HepG2 (cell line): ENCODE results near the gene AGT. TPM values are rescaled to one million over a fixed set of nuclear protein-coding genes. Genes with fewer than 3 reads are reported as not detected.
A peak's percentile ranks its signal among the peaks of the same experiment; 100 is the strongest.

Source experiments
- CREB1 ChIP-seq, 2 experiments: fragments of 450-650 bp in 1 of 2; IDR thresholded peaks; 2 replicates each; pipeline ENCODE4 v1.6.1; 2016 to 2017; ENCODE audit warnings: control low read depth in 1 of 2, mild to moderate bottlenecking in 1 of 2, missing compliant biosample characterization in 1 of 2, missing genetic modification characterization in 1 of 2
- HNRNPL ChIP-seq: fragments of 200-400 bp; formaldehyde crosslinking; IDR thresholded peaks from 2 replicates; pipeline ENCODE4 v1.6.1; 2017; ENCODE audit warnings: mild to moderate bottlenecking, low read depth, low read length
- KDM5A ChIP-seq: fragments of 200-600 bp; sonication (generic); IDR thresholded peaks from 2 replicates; pipeline ENCODE4 v1.7.0; 2018; ENCODE audit warnings: antibody characterized with exemption, mild to moderate bottlenecking, low read length, borderline replicate concordance
- MAF1 ChIP-seq: sonication (generic); formaldehyde crosslinking; IDR thresholded peaks from 2 replicates; pipeline ENCODE4 v1.5.0; 2020; ENCODE audit warnings: missing genetic modification reagents, borderline replicate concordance
- MAFK ChIP-seq, 2 experiments: IDR thresholded peaks in 1 of 2; conservative IDR thresholded peaks in 1 of 2; 2 replicates each; pipeline ENCODE4 v1.6.1; 2011; ENCODE audit warnings: improper control_type of control experiment in 2 of 2, low read length in 2 of 2
- NAIF1 ChIP-seq: sonication (generic); formaldehyde crosslinking; IDR thresholded peaks from 2 replicates; pipeline ENCODE4 v1.5.0; 2020; ENCODE audit warnings: mild to moderate bottlenecking, missing genetic modification reagents, borderline replicate concordance
- PAF1 ChIP-seq: IDR thresholded peaks from 2 replicates; pipeline ENCODE4 v1.6.1; 2016; ENCODE audit warnings: missing genetic modification reagents, missing compliant biosample characterization
- PHF5A ChIP-seq: IDR thresholded peaks from one replicate; pipeline ENCODE4 v1.6.1; 2018; ENCODE audit warnings: low read depth, missing genetic modification reagents; ENCODE audit not compliant: unreplicated experiment
- POGZ ChIP-seq: sonication (generic); formaldehyde crosslinking; IDR thresholded peaks from 2 replicates; pipeline ENCODE4 v1.4.0; 2020; ENCODE audit warnings: mild to moderate bottlenecking, missing genetic modification reagents
- PRMT3 ChIP-seq: sonication (generic); formaldehyde crosslinking; IDR thresholded peaks from 2 replicates; pipeline ENCODE4 v1.8.1; 2022; ENCODE audit warnings: low read depth, mild to moderate bottlenecking, moderate library complexity, missing genetic modification reagents, borderline replicate concordance
- RFX3 ChIP-seq: IDR thresholded peaks from 2 replicates; pipeline ENCODE4 v1.6.1; 2016; ENCODE audit warnings: missing biosample characterization, missing genetic modification reagents
- TCF7 ChIP-seq: sonication (generic); IDR thresholded peaks from 2 replicates; pipeline ENCODE4 v1.6.1; 2016; ENCODE audit warnings: antibody characterized with exemption, low read depth
- TMF1 ChIP-seq: sonication (generic); formaldehyde crosslinking; IDR thresholded peaks from 2 replicates; pipeline ENCODE4 v1.8.1; 2022; ENCODE audit warnings: low read depth, missing genetic modification reagents
- ZFY ChIP-seq: sonication (generic); formaldehyde crosslinking; IDR thresholded peaks from 2 replicates; pipeline ENCODE4 v1.4.0; 2020; ENCODE audit warnings: missing genetic modification reagents
- ZNF12 ChIP-seq: sonication (generic); formaldehyde crosslinking; IDR thresholded peaks from 2 replicates; pipeline ENCODE4 v1.5.0; 2020; ENCODE audit warnings: missing genetic modification reagents
- ZNF558 ChIP-seq: sonication (generic); formaldehyde crosslinking; IDR thresholded peaks from 2 replicates; pipeline ENCODE4 v1.9.0; 2022; ENCODE audit warnings: mild to moderate bottlenecking, missing genetic modification reagents, borderline replicate concordance
- ZNF703 ChIP-seq: sonication (generic); formaldehyde crosslinking; IDR thresholded peaks from 2 replicates; pipeline ENCODE4 v1.5.1; 2020; ENCODE audit warnings: missing genetic modification reagents, mild to moderate bottlenecking, moderate library complexity, borderline replicate concordance
- ZNF772 ChIP-seq: sonication (generic); formaldehyde crosslinking; IDR thresholded peaks from 2 replicates; pipeline ENCODE4 v1.5.0; 2020; ENCODE audit warnings: mild to moderate bottlenecking, missing genetic modification reagents
- polyA plus RNA-seq, 8 experiments: library from polyadenylated mRNA; depleted of rRNA in 3 of 8; stranded (reverse) in 7 of 8; unstranded in 1 of 8; fragments of >200 nt; fragmentation: Illumina TruSeq in 4 of 8; extraction: Trizol in 4 of 8; gene quantifications; 2 replicates each; pipeline versions ENCODE4 v1.2.1 to v1.2.3, GENCODE V29; 2011 to 2016; ENCODE audit warnings: low read depth in 4 of 8, missing spikeins in 1 of 8, mixed read lengths in 1 of 8; ENCODE audit not compliant: insufficient read depth in 1 of 8
- total RNA-seq, 5 experiments: library from RNA; depleted of rRNA; stranded (reverse); fragments of >200 nt; fragmentation: Illumina TruSeq; extraction: Trizol; gene quantifications; 2 replicates each; pipeline ENCODE4 v1.2.3, GENCODE V29; 2016; ENCODE audit warnings: low read depth in 1 of 5
- TF ChIP-seq, protein P1 (sequence below): sonication (generic); formaldehyde crosslinking; IDR thresholded peaks from 2 replicates; pipeline ENCODE4 v1.5.0; 2020; ENCODE audit warnings: mild to moderate bottlenecking, missing genetic modification reagents, borderline replicate concordance
- TF ChIP-seq, protein P2 (sequence below): sonication (generic); formaldehyde crosslinking; IDR thresholded peaks from 2 replicates; pipeline ENCODE4 v1.5.0; 2020; ENCODE audit warnings: missing genetic modification reagents, mild to moderate bottlenecking, borderline replicate concordance
- TF ChIP-seq, protein P3 (sequence below), 2 experiments: fragments of 450-650 bp in 1 of 2; sonication (generic) in 1 of 2; formaldehyde crosslinking; IDR thresholded peaks; 2 replicates each; pipeline versions ENCODE4 v1.5.0 to v1.8.0; 2020 to 2022; ENCODE audit warnings: mild to moderate bottlenecking in 1 of 2, missing genetic modification reagents in 1 of 2
- TF ChIP-seq, protein P4 (sequence below), 2 experiments: sonication (generic) in 1 of 2; formaldehyde crosslinking in 1 of 2; IDR thresholded peaks; 2 replicates each; pipeline versions ENCODE4 v1.5.1 to v1.6.1; 2011 to 2020; ENCODE audit warnings: borderline replicate concordance in 1 of 2, low read depth in 1 of 2, low read length in 1 of 2, mild to moderate bottlenecking in 1 of 2, missing genetic modification reagents in 1 of 2, moderate library complexity in 1 of 2

Gene AGT
- total and polyA plus RNA-seq, 2 of the 13 experiments (the other 11 are each of a cell fraction or from before 2014, with no cell fraction given) = 892 to 2,071 TPM

DNA sequence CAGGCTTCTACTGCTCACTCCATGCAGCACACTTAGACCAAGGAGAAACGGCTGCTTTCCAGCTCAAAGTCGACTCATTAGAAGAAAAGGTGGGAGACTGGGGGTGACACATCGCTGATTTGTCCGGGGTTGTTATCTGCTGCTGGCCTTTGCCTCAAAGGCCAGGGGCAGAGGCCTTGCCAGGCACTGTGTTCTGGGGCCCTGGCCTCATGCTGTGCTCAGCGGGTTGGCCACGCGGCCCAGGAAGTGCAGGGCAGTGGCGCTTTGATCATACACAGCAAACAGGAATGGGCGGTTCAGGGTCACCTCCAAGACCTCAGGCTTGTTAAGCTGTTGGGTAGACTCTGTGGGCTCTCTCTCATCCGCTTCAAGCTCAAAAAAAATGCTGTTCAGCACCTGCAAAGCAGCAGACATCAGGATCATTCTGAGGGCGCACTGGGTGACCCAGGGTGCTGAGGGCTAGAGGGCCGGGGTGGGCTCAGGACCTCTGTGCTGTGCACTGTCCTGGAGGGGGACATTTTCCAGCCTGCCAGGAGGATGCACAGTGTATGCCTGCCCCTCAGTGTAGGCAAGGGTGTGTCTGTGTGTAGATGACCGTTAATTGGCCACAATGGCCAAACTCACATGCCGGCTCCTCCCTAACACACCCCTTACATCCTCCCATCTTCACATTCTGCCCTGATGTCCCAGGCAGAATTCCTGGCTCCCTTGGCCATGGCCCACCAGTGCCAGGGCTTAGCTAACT is 10.8 kb downstream of the AGT start (continued):
- TF ChIP-seq, protein P1, sequence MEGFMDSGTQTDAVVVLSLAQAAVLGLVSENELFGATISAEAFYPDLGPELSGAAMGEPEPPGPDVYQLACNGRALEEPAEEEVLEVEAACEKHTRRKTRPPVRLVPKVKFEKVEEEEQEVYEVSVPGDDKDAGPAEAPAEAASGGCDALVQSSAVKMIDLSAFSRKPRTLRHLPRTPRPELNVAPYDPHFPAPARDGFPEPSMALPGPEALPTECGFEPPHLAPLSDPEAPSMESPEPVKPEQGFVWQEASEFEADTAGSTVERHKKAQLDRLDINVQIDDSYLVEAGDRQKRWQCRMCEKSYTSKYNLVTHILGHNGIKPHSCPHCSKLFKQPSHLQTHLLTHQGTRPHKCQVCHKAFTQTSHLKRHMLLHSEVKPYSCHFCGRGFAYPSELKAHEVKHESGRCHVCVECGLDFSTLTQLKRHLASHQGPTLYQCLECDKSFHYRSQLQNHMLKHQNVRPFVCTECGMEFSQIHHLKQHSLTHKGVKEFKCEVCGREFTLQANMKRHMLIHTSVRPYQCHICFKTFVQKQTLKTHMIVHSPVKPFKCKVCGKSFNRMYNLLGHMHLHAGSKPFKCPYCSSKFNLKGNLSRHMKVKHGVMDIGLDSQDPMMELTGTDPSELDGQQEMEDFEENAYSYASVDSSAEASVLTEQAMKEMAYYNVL (CRISPR knock-in tag) = peak; percentile 90
- TF ChIP-seq PRMT3 (CRISPR knock-in tag) (peak; percentile 71; the same call in 1 of the 2 replicates), ZFY (CRISPR knock-in tag) (peak; percentile 92), MAFK (conservative IDR thresholded peaks at IDR 0.05 in 1 of 2, IDR thresholded peaks at IDR 0.05 in 1 of 2; ENCODE audit: low read length in 2 of 2) (peak; percentile 30 to 31; a peak in 2 of 4 replicates), NAIF1 (peak; percentile 50; the same call in 1 of the 2 replicates), PAF1 (CRISPR knock-in tag) (no peak), POGZ (CRISPR knock-in tag) (peak; percentile 60; the same call in 1 of the 2 replicates), ZNF558 (CRISPR knock-in tag) (peak; percentile 97), MAF1 (CRISPR knock-in tag) (0 out of 2 replicates have a peak, but pooled peaks have one; percentile 88), ZNF703 (CRISPR knock-in tag) (0 out of 2 replicates have a peak, but pooled peaks have one; percentile 73), ZNF12 (CRISPR knock-in tag) (peak; percentile 74), TCF7 (peak; percentile 97), RFX3 (no peak), TMF1 (0 out of 2 replicates have a peak, but pooled peaks have one; percentile 48), ZNF772 (0 out of 2 replicates have a peak, but pooled peaks have one; percentile 31), CREB1 (IDR thresholded peaks at IDR 0.05) (no peak), CREB1 (CRISPR knock-in tag; IDR thresholded peaks at IDR 0.05) (0 out of 2 replicates have a peak, but pooled peaks have one; percentile 30), PHF5A (CRISPR knock-in tag) (peak; percentile 82), KDM5A (no peak), HNRNPL (peak; percentile 99)
- TF ChIP-seq, protein P2, sequence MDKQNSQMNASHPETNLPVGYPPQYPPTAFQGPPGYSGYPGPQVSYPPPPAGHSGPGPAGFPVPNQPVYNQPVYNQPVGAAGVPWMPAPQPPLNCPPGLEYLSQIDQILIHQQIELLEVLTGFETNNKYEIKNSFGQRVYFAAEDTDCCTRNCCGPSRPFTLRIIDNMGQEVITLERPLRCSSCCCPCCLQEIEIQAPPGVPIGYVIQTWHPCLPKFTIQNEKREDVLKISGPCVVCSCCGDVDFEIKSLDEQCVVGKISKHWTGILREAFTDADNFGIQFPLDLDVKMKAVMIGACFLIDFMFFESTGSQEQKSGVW = no peak
- TF ChIP-seq, protein P3, sequence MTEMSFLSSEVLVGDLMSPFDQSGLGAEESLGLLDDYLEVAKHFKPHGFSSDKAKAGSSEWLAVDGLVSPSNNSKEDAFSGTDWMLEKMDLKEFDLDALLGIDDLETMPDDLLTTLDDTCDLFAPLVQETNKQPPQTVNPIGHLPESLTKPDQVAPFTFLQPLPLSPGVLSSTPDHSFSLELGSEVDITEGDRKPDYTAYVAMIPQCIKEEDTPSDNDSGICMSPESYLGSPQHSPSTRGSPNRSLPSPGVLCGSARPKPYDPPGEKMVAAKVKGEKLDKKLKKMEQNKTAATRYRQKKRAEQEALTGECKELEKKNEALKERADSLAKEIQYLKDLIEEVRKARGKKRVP (CRISPR knock-in tag; IDR thresholded peaks at IDR 0.05) = peak in 1 of 2 experiments; percentile 76; a peak in 2 of 4 replicates
- TF ChIP-seq, protein P4, sequence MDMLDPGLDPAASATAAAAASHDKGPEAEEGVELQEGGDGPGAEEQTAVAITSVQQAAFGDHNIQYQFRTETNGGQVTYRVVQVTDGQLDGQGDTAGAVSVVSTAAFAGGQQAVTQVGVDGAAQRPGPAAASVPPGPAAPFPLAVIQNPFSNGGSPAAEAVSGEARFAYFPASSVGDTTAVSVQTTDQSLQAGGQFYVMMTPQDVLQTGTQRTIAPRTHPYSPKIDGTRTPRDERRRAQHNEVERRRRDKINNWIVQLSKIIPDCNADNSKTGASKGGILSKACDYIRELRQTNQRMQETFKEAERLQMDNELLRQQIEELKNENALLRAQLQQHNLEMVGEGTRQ (IDR thresholded peaks at IDR 0.05; ENCODE audit: low read depth, low read length) = no peak
- TF ChIP-seq, protein P4 (CRISPR knock-in tag; IDR thresholded peaks at IDR 0.05; ENCODE audit: borderline replicate concordance) = no peak
